ENCODE data around the gene NGEF.

NGEF gene

GRCh38 chr2:232997749-232998665, 15.0 kb downstream of the NGEF start:
- no peak for DNase-seq

GRCh38 chr2:232994446-232994845, 18.6 kb downstream of the NGEF start:
- DNase-seq, result no peak

- DNase-seq, result no peak
Observed at GRCh38 chr2:232993231-232993821, 19.7 kb downstream of the NGEF start.

GRCh38 chr2:232986155-232986554, 26.9 kb downstream of the NGEF start:
- no peak for DNase-seq

- DNase-seq, result no peak
Observed at GRCh38 chr2:232984451-232985207, 28.4 kb downstream of the NGEF start.

GRCh38 chr2:232983669-232984140, 29.4 kb downstream of the NGEF start:
- no peak for DNase-seq

- no peak for DNase-seq
Observed at GRCh38 chr2:232982926-232983668, 30.0 kb downstream of the NGEF start.

- no peak for DNase-seq
Observed at GRCh38 chr2:232981767-232982360, 31.2 kb downstream of the NGEF start.

- DNase-seq, result no peak
Observed at GRCh38 chr2:232981356-232981755, 31.7 kb downstream of the NGEF start.

- no peak for DNase-seq
Observed at GRCh38 chr2:232980683-232981082, 32.4 kb downstream of the NGEF start.

GRCh38 chr2:232979871-232980461, 33.1 kb downstream of the NGEF start:
- no peak for DNase-seq

- no peak for DNase-seq
Observed at GRCh38 chr2:232977438-232977971, 35.6 kb downstream of the NGEF start.

- no peak for DNase-seq
Observed at GRCh38 chr2:232976666-232977437, 36.2 kb downstream of the NGEF start.

GRCh38 chr2:232976176-232976575, 36.9 kb downstream of the NGEF start:
- no peak for DNase-seq

- no peak for DNase-seq
Observed at GRCh38 chr2:232974396-232974795, 38.7 kb downstream of the NGEF start.

- DNase-seq, result no peak
Observed at GRCh38 chr2:232973796-232974195, 39.3 kb downstream of the NGEF start.

- no peak for DNase-seq
Observed at GRCh38 chr2:232973011-232973735, 39.9 kb downstream of the NGEF start.

- DNase-seq, result no peak
Observed at GRCh38 chr2:232971744-232972143, 41.3 kb downstream of the NGEF start.

GRCh38 chr2:232970051-232970450, 43.0 kb downstream of the NGEF start:
- no peak for DNase-seq

GRCh38 chr2:232967474-232967873, 45.6 kb downstream of the NGEF start:
- no peak for DNase-seq
